GM12872 (cell line): Measurements from ENCODE around the gene YEATS2.
A peak's percentile ranks its signal among the peaks of the same experiment; 100 is the strongest.

Experiments used
- CTCF ChIP-seq: IDR thresholded peaks from 3 replicates; pipeline ENCODE4 v1.5.1; 2011; ENCODE audit warnings: low read depth, mild to moderate bottlenecking, low read length, moderate library complexity; ENCODE audit not compliant: insufficient read depth

The YEATS2 gene

GRCh38 chr3:183824761-183825455 lies 127.3 kb downstream of the YEATS2 start:
- TF ChIP-seq CTCF = 0 out of 3 replicates have a peak, but pooled peaks have one; percentile 2

GRCh38 chr3:183825456-183826161 lies 128.0 kb downstream of the YEATS2 start, which contains the start of gene MAP6D1:
MAP6D1 (minus strand) TSS chr3:183825577; CDS start chr3:183825547, 30 bp downstream.
- TF ChIP-seq CTCF = peak; percentile 35; the same call in 2 of the 3 replicates

GRCh38 chr3:183826448-183827250 lies 129.1 kb downstream of the YEATS2 start:
- TF ChIP-seq CTCF = no peak

- TF ChIP-seq CTCF = no peak
Measured at GRCh38 chr3:183827809-183828537, 130.4 kb downstream of the YEATS2 start.

GRCh38 chr3:183828538-183828870 lies 130.9 kb downstream of the YEATS2 start:
- no peak for TF ChIP-seq CTCF

- no peak for TF ChIP-seq CTCF
Measured at GRCh38 chr3:183829466-183829865, 131.9 kb downstream of the YEATS2 start.

GRCh38 chr3:183830187-183830586 lies 132.6 kb downstream of the YEATS2 start:
- TF ChIP-seq CTCF = no peak
